Eye (tissue), 1 donor: ENCODE results near the gene PLRG1.

ENCODE experiments used
- DNase-seq: peaks from one replicate; pipeline ENCODE4 v3.0.0-alpha.2; 2015

Gene PLRG1

DNA sequence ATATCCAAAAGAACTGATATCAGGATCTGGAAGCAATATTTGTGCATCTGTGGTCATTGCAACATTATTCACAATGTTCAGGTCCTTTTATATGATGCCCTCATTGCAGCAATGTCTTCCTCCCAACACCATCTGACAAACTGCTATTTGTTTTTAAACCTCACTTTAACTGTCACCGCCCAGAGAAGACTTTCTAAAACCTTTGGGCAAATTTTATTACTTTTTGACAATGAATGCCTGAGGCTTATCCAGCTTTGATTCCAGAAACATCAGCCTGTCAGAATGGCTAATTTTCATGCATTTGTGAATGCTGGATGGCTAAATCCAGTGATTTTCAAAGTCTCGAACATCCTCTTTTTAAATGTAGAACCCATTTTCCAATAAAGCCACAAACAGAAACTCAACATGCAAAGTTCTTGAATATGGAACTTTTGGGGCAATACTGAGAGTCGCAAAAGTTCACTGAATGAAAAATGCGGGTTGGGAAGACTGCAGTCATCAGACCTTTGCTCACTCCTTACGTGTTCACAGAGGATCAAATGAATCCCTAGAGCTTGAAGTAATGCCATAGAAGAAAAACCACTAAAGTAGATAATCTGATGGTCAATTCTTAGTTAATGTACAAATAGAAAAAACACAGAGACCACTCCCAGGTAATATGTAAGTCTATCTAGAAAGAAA lies 23.1 kb upstream of the PLRG1 start:
- DNase-seq = no peak

DNA sequence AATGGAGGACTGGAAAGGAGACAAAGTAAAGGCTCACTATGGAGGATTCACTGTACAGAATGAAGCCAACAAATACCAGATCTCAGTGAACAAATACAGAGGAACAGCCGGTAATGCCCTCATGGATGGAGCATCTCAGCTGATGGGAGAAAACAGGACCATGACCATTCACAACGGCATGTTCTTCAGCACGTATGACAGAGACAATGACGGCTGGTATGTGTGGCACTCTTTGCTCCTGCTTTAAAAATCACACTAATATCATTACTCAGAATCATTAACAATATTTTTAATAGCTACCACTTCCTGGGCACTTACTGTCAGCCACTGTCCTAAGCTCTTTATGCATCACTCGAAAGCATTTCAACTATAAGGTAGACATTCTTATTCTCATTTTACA lies 19.4 kb upstream of the PLRG1 start:
- DNase-seq = no peak

DNA sequence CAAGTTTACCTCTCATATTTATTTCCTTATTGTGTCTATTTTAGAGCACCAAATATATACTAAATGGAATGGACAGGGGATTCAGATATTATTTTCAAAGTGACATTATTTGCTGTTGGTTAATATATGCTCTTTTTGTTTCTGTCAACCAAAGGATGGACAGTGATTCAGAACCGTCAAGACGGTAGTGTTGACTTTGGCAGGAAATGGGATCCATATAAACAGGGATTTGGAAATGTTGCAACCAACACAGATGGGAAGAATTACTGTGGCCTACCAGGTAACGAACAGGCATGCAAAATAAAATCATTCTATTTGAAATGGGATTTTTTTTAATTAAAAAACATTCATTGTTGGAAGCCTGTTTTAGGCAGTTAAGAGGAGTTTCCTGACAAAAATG lies 18.8 kb upstream of the PLRG1 start:
- no peak for DNase-seq

DNA sequence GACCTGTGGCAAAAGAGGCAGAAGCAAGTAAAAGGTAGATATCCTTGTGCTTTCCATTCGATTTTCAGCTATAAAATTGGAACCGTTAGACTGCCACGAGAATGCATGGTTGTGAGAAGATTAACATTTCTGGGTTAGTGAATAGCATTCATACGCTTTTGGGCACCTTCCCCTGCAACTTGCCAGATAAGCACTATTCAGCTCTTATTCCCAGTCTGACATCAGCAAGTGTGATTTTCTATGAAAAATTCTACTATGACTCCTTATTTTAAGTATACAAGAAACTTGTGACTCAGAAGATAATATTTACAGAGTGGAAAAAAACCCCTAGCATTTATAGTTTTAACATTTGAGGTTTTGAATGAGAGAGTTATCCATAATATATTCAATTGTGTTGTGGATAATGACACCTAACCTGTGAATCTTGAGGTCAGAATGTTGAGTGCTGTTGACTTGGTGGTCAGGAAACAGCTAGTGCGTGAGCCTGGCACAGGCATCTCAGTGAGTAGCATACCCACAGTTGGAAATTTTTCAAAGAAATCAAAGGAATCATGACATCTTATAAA lies 16.5 kb upstream of the PLRG1 start:
- DNase-seq = no peak

DNA sequence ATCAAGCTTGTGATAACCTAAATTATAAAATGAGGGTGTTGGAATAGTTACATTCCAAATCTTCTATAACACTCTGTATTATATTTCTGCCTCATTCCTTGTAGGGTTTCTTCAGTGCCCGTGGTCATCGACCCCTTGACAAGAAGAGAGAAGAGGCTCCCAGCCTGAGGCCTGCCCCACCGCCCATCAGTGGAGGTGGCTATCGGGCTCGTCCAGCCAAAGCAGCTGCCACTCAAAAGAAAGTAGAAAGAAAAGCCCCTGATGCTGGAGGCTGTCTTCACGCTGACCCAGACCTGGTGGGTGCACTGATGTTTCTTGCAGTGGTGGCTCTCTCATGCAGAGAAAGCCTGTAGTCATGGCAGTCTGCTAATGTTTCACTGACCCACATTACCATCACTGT lies 15.5 kb upstream of the PLRG1 start:
- DNase-seq = no peak

DNA sequence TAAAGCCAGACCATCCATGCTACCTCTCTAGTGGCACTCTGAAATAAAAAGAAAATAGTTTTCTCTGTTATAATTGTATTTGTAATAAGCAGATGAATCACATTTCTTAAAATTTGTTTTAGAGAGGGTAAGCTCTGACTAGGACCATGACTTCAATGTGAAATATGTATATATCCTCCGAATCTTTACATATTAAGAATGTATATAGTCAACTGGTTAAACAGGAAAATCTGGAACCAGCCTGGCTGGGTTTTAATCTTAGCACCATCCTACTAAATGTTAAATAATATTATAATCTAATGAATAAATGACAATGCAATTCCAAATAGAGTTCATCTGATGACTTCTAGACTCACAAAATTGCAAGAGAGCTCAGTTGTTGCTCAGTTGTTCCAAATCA lies 14.1 kb upstream of the PLRG1 start:
- DNase-seq = no peak

DNA sequence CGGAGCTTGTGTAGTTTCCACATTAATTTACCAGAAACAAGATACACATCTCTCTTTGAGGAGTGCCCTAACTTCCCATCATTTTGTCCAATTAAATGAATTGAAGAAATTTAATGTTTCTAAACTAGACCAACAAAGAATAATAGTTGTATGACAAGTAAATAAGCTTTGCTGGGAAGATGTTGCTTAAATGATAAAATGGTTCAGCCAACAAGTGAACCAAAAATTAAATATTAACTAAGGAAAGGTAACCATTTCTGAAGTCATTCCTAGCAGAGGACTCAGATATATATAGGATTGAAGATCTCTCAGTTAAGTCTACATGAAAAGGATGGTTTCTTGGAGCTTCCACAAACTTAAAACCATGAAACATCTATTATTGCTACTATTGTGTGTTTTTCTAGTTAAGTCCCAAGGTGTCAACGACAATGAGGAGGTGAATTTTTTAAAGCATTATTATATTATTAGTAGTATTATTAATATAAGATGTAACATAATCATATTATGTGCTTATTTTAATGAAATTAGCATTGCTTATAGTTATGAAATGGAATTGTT lies 12.6 kb upstream of the PLRG1 start, which contains the start of gene FGB:
TSS of gene FGB (plus strand) at position 315 of the 558 bp plus-strand sequence. CDS start at position 323, 8 bp downstream.
- DNase-seq = no peak

DNA sequence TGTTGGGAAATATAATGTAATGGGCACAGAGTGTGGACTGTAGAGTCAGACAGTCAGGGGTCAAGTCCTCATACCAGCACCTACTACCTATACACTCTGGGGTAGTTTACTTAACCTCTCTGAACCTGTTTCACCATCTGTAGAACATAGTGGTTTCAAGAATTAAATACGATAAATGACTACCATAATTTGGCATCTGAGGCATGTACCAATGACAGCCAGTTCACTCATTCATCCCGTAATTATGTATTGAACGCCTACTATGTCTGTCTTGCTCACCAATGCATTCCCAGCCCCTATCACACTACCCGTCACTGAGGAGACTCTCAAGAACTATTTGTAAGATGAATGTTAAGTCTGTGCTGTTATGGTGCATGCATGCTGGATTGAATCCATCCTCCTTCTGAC lies 10.6 kb upstream of the PLRG1 start:
- no peak for DNase-seq

DNA sequence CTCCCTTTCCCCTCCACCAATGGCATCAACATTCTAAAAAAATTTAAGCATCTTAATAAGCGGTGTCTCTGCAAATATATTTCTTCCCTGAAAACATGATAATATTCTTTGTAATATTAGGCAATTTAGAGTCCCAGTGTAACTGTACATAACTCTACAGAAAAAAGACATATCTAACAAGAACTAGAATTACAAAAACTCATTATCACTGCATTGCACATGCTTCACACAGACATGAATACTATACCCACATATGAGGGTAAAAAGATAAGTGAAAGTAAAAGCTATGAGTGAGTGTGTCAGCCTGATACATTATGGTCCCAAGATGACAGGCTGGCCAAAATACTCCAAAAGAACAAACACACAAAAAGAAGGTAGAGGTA lies 10.2 kb upstream of the PLRG1 start:
- DNase-seq = no peak

DNA sequence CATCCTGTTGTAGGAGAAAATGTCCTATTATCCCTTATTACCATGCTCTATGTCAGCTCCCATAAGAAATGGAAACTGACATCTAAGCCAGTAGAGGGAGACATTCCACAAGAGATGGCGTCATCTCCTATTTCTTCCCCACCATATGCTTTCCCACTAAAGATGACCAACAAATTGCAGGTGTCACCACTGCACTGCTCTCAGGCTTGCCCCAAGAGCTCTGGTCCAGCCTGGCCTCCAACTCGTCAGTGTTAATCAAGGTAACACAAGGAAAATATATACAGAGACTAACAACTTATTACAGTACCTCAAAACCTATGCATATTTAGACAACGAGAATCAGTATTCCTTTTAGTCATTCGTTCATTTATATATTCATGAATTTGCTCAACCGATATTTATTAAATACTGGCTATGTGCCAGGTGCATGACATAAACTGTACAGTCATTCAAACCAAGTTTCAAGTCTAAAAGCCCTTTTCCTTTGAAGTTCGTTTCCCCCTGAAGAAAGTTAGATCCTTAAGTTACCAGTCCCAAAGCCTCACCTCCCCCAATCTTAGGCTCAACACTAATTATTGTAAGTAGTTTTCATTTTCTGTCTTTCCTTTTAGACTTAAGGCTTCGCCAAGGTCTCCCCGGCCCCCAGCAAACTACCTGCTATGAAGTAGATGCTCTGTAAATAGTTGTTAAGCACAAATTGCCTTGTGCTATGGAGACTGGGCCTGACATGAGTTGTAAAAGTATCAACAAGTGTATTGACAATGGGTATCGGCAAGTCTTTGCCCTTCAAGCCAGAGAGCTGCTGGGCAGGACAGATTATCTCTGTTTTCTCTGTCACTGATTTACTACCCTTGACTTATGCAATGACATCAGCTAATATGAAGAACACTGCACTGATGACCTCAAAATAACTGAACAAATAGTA lies 9.6 kb upstream of the PLRG1 start:
- peak; percentile 50 for DNase-seq

DNA sequence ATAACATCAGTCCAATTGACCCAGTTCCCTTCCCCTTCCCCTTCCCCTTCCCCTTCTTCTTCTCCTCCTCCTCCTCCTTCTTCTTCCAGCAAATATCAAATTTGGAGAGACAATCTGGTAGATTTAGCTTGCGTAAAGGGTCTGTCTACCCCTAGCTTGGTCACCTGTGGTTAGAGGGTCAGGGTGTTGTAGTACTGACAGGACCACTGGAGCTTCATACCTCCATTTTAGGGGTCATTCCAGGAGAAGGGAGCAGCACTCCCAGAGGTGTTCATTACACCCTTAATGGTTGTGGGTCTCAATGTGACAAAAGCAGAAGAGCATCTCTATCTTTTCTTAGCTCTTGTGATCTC lies 8.9 kb upstream of the PLRG1 start:
- no peak for DNase-seq

DNA sequence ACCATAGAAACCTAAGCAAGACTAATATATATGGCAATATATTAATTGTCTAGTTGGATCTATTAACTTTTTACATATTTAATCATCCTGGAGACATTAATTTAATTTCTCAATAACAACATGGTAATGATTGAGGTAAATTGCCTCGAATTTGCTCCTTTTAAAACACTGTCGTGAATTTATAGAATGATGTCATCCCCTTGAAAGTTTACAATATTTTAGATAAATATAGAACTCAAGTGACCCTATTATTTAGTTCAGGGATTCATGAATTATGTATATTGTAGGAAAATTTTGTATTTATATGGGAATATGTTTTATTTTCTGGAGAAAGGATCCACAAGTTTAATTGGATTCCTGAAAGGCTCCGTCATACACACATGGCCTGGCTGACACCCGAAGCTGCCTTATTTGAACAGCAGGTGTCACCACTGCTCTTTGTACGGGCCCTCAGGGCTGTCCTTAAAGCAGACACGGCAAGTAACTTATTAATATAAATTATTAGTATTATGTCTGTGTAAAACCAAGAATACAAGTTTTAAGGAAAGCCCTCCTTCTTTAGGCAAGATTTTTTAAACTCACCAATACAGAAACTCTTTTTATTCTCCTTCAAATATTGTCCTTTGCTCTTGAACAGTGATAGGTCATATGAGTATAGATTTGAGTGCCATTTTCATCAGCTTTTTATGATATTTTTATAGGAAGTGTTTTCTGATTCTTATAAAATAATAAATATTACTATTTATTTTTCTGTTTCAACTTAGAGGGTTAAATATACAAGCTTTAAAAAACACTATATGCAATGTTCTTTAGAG lies 1.9 kb upstream of the PLRG1 start:
- peak; percentile 93 for DNase-seq

DNA sequence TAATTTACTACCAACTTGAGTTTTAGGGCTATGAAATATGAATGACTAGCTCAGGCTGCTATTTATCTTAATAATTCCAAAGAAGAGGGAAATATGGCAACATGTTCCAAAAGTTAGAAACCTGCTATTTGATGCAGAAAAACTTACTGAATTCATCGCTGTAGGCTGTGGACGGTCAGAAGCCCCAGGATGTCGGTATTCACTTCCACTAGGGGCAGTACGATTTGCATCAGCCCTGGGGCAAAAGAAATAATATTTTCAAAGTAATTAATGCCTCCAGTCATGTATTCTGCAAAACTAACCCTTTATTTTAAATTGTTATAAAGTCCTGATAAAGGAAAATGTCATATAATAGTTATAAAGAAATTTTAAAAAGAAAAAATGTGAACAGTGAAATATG lies 4.5 kb downstream of the PLRG1 start:
- no peak for DNase-seq

DNA sequence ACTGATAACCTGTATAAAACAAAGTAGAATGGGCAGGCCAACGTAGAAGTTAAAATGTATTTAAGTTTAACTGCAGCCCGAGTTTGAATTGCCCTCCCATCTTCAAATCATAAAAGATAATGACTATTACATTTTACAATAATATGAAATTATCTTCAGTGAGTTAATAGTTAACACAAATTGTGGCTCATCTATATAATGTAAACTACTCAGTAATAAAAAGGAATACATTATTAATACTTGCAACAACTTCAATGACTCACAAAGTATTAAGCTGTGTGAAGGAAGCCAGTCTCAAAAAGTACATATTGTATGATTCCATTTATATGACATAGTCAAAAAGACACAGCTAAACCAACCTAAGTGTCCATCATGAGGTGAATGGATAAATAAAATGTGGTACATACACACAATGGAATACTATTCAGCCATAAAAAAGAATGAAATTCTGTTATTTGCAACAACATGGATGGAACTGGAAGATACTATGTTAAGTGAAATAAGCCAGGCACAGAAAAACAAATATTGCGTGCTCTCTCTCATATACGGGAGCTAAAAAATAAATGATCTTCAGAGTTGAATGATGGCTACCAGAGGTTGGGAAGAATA lies 7.8 kb downstream of the PLRG1 start:
- DNase-seq = no peak

DNA sequence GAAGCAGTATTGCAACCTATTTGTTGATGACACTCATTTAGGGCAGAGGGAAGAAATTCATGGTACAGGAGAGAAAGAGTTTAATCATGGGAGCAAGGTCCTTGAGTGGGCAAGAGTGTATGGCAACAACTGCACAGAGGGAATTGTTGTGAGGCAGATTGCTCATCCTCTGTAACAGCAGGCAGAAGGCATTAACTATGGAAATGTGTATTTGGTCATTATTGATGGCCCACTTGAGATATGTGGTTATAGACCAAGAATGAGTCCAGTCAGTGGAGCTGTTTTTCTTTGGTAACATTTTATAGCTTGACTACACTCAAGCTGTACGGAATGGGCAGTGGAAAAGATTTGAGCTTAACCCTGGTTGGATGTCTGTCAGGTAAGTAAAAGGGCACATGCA lies 15.9 kb downstream of the PLRG1 start:
- DNase-seq = no peak

DNA sequence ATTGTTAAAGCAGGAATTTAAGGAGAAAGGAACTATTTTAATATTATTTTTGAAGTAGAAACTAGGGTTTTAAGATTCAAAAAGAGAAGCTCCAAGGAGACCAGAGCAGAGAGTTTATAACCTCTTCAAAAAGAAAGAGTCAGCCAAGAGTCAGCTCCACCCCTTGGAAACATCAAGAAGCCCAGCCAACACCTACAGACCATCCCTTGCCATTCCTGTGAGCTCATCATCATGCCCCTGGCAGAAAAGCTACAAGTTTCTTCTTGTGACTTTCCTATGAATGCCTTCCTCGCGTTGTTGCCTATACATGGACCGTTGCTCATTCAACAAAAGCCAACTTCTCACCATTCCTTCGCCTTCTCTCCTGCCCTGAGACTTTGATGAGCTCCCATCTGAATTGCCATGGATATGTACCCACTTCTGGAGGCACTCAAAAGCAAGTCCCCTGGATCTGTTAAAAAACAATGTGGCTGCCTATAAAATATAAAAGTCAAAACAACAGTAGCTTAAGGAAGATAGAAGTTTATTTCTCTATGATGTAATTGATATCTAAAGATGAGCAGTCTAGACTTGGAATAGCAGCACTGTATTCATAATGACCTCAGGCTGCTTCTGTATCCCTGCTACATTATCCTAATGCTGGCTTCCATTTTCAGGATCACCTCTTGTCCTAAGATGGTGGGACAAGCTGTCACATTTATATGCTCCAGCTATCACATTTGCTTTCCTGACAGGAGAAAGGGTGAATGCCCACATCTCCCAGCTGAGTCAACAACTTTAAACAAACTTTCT lies 20.3 kb downstream of the PLRG1 start:
- DNase-seq = no peak

DNA sequence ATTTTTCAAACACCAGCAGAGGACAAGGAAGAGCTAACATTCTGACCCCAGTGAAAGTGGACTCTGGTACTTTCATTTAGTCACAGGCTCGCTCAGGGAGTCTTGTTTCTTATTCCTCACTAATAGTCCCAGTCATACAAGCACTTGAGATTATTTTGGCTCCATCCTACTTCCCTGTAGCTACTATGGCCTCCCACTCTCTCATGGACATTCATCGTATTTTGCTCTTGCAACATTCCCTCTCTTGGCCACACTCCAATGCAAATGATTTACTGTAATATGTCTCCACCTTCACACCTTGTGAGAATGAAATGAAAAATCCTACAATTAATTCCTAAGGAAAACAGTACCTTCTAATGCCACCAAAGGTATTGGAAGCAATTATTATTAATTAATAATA lies 21.3 kb downstream of the PLRG1 start:
- no peak for DNase-seq

DNA sequence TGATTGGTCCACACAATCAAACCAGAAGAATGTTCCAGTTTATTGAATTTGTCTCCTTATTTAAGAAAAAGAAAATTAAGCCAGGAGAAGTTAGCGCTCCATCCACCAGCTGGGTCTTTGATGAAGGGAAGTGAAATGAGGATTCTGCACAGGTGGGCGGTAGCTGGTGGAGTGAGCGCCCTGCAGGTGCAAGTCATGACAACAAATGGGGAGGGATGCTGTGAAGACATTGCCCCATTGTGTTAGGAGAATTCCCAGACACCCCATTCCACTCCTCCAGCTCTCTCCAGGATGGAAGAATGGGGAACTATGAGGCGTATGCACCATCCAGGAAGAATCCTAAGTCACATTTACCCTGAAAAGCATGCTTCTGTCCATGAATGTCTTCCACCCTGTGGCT lies 22.9 kb downstream of the PLRG1 start:
- DNase-seq = no peak

DNA sequence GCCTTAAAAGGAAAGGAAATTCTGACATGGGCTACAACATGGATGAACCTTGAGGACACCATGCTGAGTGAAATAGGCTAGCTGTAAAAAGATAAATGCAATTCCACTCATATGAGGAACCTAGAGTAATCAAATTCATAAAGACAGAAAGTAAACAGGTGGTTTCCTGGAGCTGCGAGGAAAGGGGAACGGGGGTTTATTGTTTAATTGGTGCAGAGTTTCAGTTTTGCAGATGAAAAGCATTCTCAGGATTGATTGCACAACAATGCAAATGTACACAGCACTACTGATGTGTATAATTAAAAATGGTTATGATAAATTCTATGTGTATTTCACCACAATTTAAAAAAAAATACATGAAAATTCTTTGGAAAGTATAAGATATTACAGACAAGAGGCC lies 24.0 kb downstream of the PLRG1 start:
- DNase-seq = no peak

DNA sequence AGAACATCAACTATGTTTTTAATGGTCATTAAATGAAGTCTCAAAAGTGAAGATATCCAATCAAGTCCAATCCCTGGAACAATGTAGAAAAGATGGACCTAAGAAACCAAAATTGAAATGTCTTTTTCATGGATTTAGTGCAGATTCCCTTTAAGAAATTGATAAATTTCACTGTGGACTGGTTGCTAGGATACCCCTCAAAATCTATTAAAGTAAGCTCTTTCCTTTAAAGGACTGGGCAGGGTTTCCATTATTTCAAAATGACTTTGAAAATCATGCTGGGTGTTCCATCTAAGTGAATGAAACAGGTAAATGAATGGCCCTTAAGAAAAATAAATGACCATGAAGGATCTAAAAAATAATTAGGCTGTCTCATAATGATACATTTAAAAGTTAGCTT lies 28.6 kb downstream of the PLRG1 start:
- DNase-seq = no peak

DNA sequence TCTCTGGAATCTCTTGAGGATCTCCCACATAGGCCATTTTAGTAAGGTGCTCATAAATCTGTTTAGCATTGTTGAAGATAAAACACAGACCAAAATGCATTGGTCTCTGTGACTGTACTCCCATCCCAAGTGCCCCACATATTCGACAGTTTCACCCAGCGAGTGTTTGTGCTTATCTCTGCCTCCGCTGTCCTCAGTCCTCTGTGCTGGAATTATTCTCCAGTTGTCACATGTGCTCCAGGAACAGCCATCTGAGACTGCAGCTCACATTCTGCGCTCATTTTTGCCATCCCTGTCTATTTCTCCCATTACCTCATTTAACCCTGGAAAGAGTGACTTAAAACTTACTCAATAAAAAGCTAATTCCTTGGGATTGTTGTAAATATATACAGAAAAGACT lies 31.0 kb downstream of the PLRG1 start:
- DNase-seq = no peak

DNA sequence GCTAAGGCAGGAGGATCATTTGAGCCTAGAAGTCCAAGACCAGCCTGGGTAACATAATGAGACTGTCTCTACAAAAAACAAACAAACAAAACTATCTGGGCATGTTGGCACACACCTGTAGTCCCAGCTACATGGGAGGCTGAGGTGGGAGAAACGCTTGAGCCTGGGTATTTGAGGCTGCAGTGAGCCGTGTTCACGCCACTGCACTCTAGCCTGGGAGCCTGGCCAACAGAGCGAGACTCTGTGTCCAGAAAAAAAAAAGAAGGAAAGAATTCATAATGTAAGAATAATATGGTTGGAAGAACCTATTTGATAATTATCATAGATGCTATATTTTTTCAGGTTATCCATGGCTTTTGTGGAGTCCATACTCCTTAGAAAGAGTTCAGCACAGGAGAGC lies 32.6 kb downstream of the PLRG1 start:
- no peak for DNase-seq
